ENCODE results near the gene DBF4.
"Not testable (repeated sequence)": the region's sequence is repeated elsewhere in the genome, so short reads cannot be mapped to it uniquely, and the experiment has no call there.

Gene DBF4

DNA sequence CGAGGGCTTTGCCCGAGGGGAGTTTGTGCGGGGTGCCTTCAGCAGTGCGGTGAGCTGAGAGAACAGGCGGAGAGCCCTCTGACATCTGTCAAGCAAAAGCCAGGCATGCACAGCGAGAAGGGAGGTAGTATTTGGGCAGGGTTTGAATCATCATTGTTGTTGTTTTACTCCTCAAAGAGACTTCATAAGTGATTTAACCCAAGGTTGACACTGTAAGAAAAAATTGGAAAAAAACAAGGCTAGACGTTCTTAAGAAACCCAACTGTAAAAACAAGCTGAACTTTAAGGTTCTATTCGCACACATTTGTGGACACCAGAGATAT, 59.1 kb downstream of the DBF4 start:
- no peak for FAIRE-seq

DNA sequence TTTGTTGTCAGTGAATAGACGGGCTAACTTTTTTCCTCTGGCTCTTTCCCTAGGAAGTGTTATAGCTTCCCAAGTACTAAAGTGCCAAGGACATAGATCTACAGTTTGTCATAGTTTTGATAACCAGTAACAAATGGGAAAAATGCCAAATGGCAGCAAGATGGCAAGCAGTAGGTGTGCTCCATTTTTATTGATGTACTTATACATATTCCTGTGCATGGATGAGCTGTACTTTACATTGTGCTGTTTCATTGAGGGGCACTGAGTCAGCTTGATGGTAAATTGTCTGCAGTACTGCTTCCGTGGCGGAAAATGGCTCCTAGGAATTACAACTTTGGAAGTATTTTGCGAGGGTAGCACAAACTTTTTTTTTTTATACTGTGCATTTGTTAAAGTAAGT, 64.8 kb downstream of the DBF4 start:
- DNase-seq (ENCODE audit: extremely low spot score, insufficient read length, low read depth) (no peak), FAIRE-seq (no peak)

More for the DNA sequence above, 59.1 kb downstream of the DBF4 start:
- no peak for DNase-seq (ENCODE audit: extremely low spot score, insufficient read length, low read depth)

DNA sequence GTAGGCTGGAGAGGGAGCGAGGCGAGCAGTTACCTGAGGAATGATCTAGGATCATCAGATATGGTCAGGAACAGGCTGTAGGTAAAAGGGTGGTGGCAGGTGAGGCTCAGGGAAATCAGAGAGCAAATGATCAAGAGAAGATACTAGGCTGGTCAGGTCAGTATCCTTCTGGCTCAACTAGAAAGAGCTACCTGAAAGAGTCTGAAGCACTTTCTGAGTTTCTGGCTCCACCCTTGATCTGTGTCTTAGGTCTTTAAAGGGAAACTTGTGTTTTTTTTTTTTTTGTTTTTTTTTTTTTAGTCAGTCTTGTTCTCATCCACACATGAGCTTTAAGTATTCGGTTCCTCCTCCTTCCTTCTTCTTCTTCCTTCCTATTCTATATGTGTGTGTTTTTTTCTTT, 68.3 kb downstream of the DBF4 start:
- no peak for DNase-seq (ENCODE audit: extremely low spot score, insufficient read length, low read depth)
- no peak for FAIRE-seq

DNA sequence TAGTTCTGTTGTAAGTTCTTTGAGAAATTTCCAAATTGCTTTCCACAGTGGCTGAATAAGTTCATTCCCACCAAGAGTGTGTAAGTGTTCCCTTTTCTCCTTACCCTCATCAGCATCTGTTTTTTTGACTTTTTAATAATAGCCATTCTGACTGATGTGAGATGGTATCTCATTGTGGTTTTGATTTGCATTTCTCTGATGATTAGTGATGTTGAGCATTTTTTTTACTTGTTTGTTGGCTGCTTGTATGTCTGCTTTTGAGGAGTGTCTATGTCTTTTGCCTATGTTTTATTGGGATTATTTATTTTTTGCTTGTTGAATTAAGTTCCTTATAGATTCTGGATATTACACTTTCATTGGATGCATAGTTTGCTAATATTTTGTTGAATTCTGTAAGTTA, 69.6 kb downstream of the DBF4 start:
- not testable (repeated sequence) for FAIRE-seq; DNase-seq (ENCODE audit: extremely low spot score, insufficient read length, low read depth)

DNA sequence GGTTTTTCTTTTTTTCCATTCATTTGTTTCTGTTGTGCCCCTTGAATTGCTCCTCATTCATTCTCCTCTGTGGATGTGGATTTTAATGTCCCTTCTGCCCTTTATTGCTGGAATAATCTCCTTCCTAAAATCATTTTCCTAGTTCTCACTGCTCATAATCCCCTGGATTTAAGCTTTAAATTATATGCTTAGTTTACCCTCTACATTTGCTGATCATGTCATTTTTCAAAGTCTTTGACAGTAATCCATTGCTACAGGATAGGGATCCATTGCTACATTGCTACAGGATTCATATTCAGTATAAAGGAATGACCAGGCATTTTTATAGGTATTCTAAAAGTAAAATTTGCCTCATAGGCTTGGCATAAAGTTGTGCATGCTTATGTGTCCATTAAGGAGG, 72.1 kb downstream of the DBF4 start:
- DNase-seq (ENCODE audit: extremely low spot score, insufficient read length, low read depth) (no peak), FAIRE-seq (no peak)

Data from GM18507 (cell line).